ENCODE measurements around the gene RALGAPA2.

The RALGAPA2 gene

GRCh38 chr20:20440481-20440880 lies 272.0 kb downstream of the RALGAPA2 start:
- H3K4me3 ChIP-seq (ENCODE audit: control insufficient read depth, low read depth, low read length), result no peak overlapping the region
- no peak for DNase-seq (ENCODE audit: low read depth)
- no peak for TF ChIP-seq CTCF (conservative IDR thresholded peaks at IDR 0.05; ENCODE audit: control insufficient read depth, insufficient read depth, low read depth, low read length)

GRCh38 chr20:20439602-20440190 lies 272.7 kb downstream of the RALGAPA2 start:
- DNase-seq (ENCODE audit: low read depth), result no peak
- TF ChIP-seq CTCF (conservative IDR thresholded peaks at IDR 0.05; ENCODE audit: control insufficient read depth, insufficient read depth, low read depth, low read length), result no peak
- H3K4me3 ChIP-seq (ENCODE audit: control insufficient read depth, low read depth, low read length), result no peak overlapping the region

GRCh38 chr20:20437314-20437713 lies 275.1 kb downstream of the RALGAPA2 start:
- TF ChIP-seq CTCF (conservative IDR thresholded peaks at IDR 0.05; ENCODE audit: control insufficient read depth, insufficient read depth, low read depth, low read length), result no peak
- H3K4me3 ChIP-seq (ENCODE audit: control insufficient read depth, low read depth, low read length), result no peak overlapping the region
- DNase-seq (ENCODE audit: low read depth), result no peak

- no peak for TF ChIP-seq CTCF (conservative IDR thresholded peaks at IDR 0.05; ENCODE audit: control insufficient read depth, insufficient read depth, low read depth, low read length)
- DNase-seq (ENCODE audit: low read depth), result no peak
- H3K4me3 ChIP-seq (ENCODE audit: control insufficient read depth, low read depth, low read length), result no peak overlapping the region
Observed at GRCh38 chr20:20436689-20437088, 275.8 kb downstream of the RALGAPA2 start.

- H3K4me3 ChIP-seq (ENCODE audit: control insufficient read depth, low read depth, low read length), result no peak overlapping the region
- TF ChIP-seq CTCF (conservative IDR thresholded peaks at IDR 0.05; ENCODE audit: control insufficient read depth, insufficient read depth, low read depth, low read length), result no peak
- no peak for DNase-seq (ENCODE audit: low read depth)
Observed at GRCh38 chr20:20435453-20435852, 277.0 kb downstream of the RALGAPA2 start.

- DNase-seq (ENCODE audit: low read depth), result no peak
- H3K4me3 ChIP-seq (ENCODE audit: control insufficient read depth, low read depth, low read length), result no peak overlapping the region
- TF ChIP-seq CTCF (conservative IDR thresholded peaks at IDR 0.05; ENCODE audit: control insufficient read depth, insufficient read depth, low read depth, low read length), result no peak
Observed at GRCh38 chr20:20432618-20433286, 279.7 kb downstream of the RALGAPA2 start.

Measured in fibroblast of mammary gland (primary cell).